Neuronal stem cell (in vitro differentiated cells): ENCODE measurements around the gene EEF1AKMT4.

ENCODE experiments used
- DNase-seq: peaks from one replicate; pipeline ENCODE4 v3.0.0-alpha.2; 2013; ENCODE audit warnings: low spot score
- H2AFZ ChIP-seq: one replicate; pipeline ENCODE4 v1.6.1; 2013; ENCODE audit warnings: mild to moderate bottlenecking, low read length, inconsistent platforms
- H2AK5ac ChIP-seq: 2 replicates; pipeline ENCODE4 v1.6.1; 2013; ENCODE audit warnings: low read depth, mild to moderate bottlenecking, inconsistent platforms, low read length, moderate library complexity, mixed read lengths
- H2BK120ac ChIP-seq: 2 replicates; pipeline ENCODE4 v1.6.1; 2013; ENCODE audit warnings: low read depth, mild to moderate bottlenecking, inconsistent platforms, low read length, moderate library complexity, mixed read lengths
- H2BK12ac ChIP-seq: one replicate; pipeline ENCODE4 v1.6.1; 2013; ENCODE audit warnings: low read length, inconsistent platforms
- H2BK15ac ChIP-seq: 2 replicates; pipeline ENCODE4 v1.6.1; 2013; ENCODE audit warnings: mild to moderate bottlenecking, low read length, inconsistent platforms, mixed read lengths
- H2BK5ac ChIP-seq: one replicate; pipeline ENCODE4 v1.6.1; 2013; ENCODE audit warnings: inconsistent platforms, mild to moderate bottlenecking, low read length, moderate library complexity
- H3K14ac ChIP-seq: one replicate; pipeline ENCODE4 v1.6.1; 2013; ENCODE audit warnings: low read length, inconsistent platforms
- H3K18ac ChIP-seq: 2 replicates; pipeline ENCODE4 v1.6.1; 2013; ENCODE audit warnings: low read length, inconsistent platforms
- H3K23ac ChIP-seq: 2 replicates; pipeline ENCODE4 v1.6.1; 2013; ENCODE audit warnings: low read depth, mild to moderate bottlenecking, mixed read lengths, low read length, inconsistent platforms; ENCODE audit not compliant: poor library complexity
- H3K27ac ChIP-seq: replicated peaks from 3 replicates; pipeline ENCODE4 v1.5.1; 2013; ENCODE audit warnings: low read length, inconsistent platforms
- H3K27me3 ChIP-seq, 3 experiments: 2 replicates each; pipeline ENCODE4 v1.6.1; 2013; ENCODE audit warnings: low read length in 3 of 3, mild to moderate bottlenecking in 2 of 3, inconsistent platforms in 1 of 3, low read depth in 1 of 3, mixed read lengths in 1 of 3, moderate library complexity in 1 of 3; ENCODE audit not compliant: control insufficient read depth in 3 of 3, insufficient read depth in 3 of 3
- H3K36me3 ChIP-seq, 2 donors: replicated peaks in 1 of 2; 2 replicates each; pipeline ENCODE4 v1.6.1; 2013; ENCODE audit warnings: low read length in 2 of 2; ENCODE audit not compliant: control insufficient read depth in 2 of 2, insufficient read depth in 2 of 2
- H3K4ac ChIP-seq: 2 replicates; pipeline ENCODE4 v1.6.1; 2013; ENCODE audit warnings: inconsistent platforms, mild to moderate bottlenecking, low read length, moderate library complexity
- H3K4me1 ChIP-seq, 2 donors: 1 replicate in 1 of 2; 2 replicates in 1 of 2; pipeline ENCODE4 v1.6.1; 2013; ENCODE audit warnings: low read length in 2 of 2, low read depth in 1 of 2; ENCODE audit not compliant: control insufficient read depth in 2 of 2, insufficient read depth in 1 of 2
- H3K4me2 ChIP-seq: one replicate; pipeline ENCODE4 v1.6.1; 2013; ENCODE audit warnings: mild to moderate bottlenecking, low read length, inconsistent platforms; ENCODE audit not compliant: insufficient read depth, poor library complexity, severe bottlenecking
- H3K4me3 ChIP-seq, 2 donors: 2 replicates each; pipeline ENCODE4 v1.5.1; 2013; ENCODE audit warnings: low read length in 2 of 2, mild to moderate bottlenecking in 2 of 2, inconsistent platforms in 1 of 2, moderate library complexity in 1 of 2
- H3K79me1 ChIP-seq: one replicate; pipeline ENCODE4 v1.6.1; 2013; ENCODE audit warnings: low read depth, mild to moderate bottlenecking, inconsistent platforms, low read length, moderate library complexity
- H3K9ac ChIP-seq: one replicate; pipeline ENCODE4 v1.6.1; 2013; ENCODE audit warnings: mild to moderate bottlenecking, low read depth, low read length, inconsistent platforms; ENCODE audit not compliant: poor library complexity
- H3K9me3 ChIP-seq, 2 donors: replicated peaks in 1 of 2; 2 replicates each; pipeline versions ENCODE3 to v1.6.1; 2013; ENCODE audit warnings: low read length in 2 of 2, mild to moderate bottlenecking in 2 of 2, inconsistent platforms in 1 of 2, low read depth in 1 of 2, mixed read lengths in 1 of 2, moderate library complexity in 1 of 2; ENCODE audit not compliant: control insufficient read depth in 2 of 2, insufficient read depth in 1 of 2
- H4K8ac ChIP-seq: one replicate; pipeline ENCODE4 v1.6.1; 2013; ENCODE audit warnings: low read depth, mild to moderate bottlenecking, inconsistent platforms, low read length, moderate library complexity
- H4K91ac ChIP-seq: one replicate; pipeline ENCODE4 v1.6.1; 2013; ENCODE audit warnings: low read length, low read depth, mild to moderate bottlenecking, inconsistent platforms; ENCODE audit not compliant: poor library complexity
- WGBS, 2 donors: extraction: QIAGEN DNeasy Blood & Tissue Kit; methylation state at CpG; one replicate each; pipeline ENCODE4 v1.1.7; 2013; ENCODE audit warnings: missing lambda C conversion rate in 2 of 2, mixed read lengths in 1 of 2; ENCODE audit not compliant: insufficient read length in 2 of 2, insufficient replicate concordance in 1 of 2; ENCODE audit errors: extremely low coverage in 2 of 2; 5-methylcytosine and 5-hydroxymethylcytosine counted together

Gene EEF1AKMT4

DNA sequence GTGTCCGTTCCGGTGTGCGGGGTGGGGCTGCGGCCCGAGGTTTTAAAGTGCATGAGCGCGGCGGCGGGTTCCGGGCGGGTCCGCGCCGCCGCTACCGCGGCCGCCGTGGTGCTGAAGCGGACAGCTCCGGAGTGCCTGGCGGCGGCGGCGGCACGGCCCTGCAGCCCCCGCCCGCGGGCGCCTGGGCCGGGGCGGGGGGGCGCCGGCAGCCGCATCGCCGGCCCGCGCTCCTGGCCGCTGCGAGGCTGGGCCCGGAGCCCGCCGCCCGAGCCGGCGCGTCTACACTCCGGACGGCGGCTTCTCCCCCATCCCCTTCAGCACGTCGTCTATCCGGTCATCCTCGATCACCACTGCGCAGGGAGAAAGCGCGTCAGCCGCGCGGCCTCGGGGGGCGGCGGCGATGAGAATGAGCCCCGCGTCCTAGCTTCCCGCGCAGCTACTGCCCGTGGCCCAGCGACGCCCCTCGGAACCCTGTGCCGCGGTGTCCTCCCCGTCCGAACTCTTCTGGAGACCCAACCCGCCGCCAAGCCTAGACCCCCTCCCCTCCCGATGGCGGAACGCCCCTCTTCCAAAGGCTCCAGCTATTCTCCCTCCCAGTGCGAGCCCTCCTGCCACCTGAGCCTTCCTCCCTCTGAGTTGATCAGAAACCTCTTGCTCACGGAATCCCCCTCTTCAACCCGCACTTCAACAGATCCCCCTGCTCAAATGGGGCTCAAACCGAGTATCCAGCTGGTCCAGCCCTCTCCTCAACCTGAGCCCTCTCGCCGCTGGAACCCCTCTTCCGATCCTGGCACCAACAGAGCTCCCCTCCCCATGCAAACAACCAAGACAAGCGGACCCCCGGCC, 10.6 kb downstream of the EEF1AKMT4 start:
- no CpG with 5 or more reads among the region's 91 CpGs for WGBS, 2 donors
- no peak overlapping the region for H2AK5ac ChIP-seq

DNA sequence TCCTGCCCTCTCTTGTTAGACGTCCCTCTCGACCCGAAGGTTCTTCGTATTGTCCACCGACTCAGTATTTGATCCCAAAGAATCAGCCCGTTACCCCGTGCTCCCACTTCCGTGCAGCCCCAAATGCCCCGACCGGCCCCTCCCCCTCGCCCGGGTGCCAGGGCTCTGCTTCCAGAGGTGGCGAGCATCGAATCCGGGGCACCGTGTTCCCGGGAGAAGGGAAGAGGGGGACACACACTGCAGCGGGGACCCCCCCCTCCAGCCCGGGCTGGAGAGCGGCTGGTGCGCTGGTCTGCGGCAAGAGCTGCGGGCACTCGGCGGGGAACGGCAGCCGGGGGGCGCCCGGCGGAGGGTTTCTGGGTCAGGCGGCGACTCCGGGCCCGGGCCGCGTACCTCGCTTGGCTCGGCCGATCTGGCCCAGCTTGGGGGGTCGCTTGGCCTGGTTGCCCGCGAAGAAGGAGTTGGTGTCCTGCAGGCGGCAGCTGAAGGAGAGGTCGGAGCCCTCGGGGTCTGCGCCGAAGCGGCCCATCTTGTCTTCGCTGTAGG, 11.3 kb downstream of the EEF1AKMT4 start:
- no peak overlapping the region for H2AK5ac ChIP-seq
- peaks cover 4% of the 10 kb centered on the region for H3K79me1 ChIP-seq
- peak overlapping the region; percentile 87 for H2BK5ac ChIP-seq
- no peak overlapping the region for H4K8ac ChIP-seq
- peak overlapping the region; percentile 56 to 82 for H3K4me3 ChIP-seq
- H3K4ac ChIP-seq = no peak overlapping the region
- H2BK120ac ChIP-seq = no peak overlapping the region
- no peak overlapping the region for H3K27ac ChIP-seq
- peaks cover 10 to 12% of the 10 kb centered on the region in 2 donors for H3K4me1 ChIP-seq
- no peak overlapping the region for H3K14ac ChIP-seq
- H3K9ac ChIP-seq = peak overlapping the region; percentile 77
- H3K4me2 ChIP-seq = peak overlapping the region; percentile 93
- no peaks in the 10 kb centered on the region for H3K36me3 ChIP-seq
- H3K27me3 ChIP-seq = peaks cover 21 to 46% (median 42%) of the 10 kb centered on the region in 3 experiments
- H4K91ac ChIP-seq = no peak overlapping the region
- WGBS, 2 donors = no CpG with 5 or more reads among the region's 49 CpGs
- H2AFZ ChIP-seq = peak overlapping the region; percentile 98
- peak overlapping the region; percentile 38 for H3K18ac ChIP-seq
- peak overlapping the region; percentile 65 for H3K23ac ChIP-seq
- H3K9me3 ChIP-seq = no peaks in the 10 kb centered on the region
- H2BK12ac ChIP-seq = no peak overlapping the region
- no peak for DNase-seq
- H2BK15ac ChIP-seq = no peak overlapping the region

More for the DNA sequence above, 10.6 kb downstream of the EEF1AKMT4 start:
- H3K4ac ChIP-seq = no peak overlapping the region
- peaks cover 10 to 12% of the 10 kb centered on the region in 2 donors for H3K4me1 ChIP-seq
- no peak overlapping the region for H4K91ac ChIP-seq
- peaks cover 4% of the 10 kb centered on the region for H3K79me1 ChIP-seq
- H2BK5ac ChIP-seq = peak overlapping the region; percentile 87
- no peak overlapping the region for H2BK12ac ChIP-seq
- no peak overlapping the region for H3K27ac ChIP-seq
- no peak overlapping the region for H2BK15ac ChIP-seq
- H3K36me3 ChIP-seq = no peaks in the 10 kb centered on the region
- peak; percentile 54 for DNase-seq
- H2AFZ ChIP-seq = peak overlapping the region; percentile 98
- peak overlapping the region; percentile 21 for H3K14ac ChIP-seq
- no peaks in the 10 kb centered on the region for H3K9me3 ChIP-seq
- H3K4me3 ChIP-seq = peak overlapping the region; percentile 56 to 82
- H4K8ac ChIP-seq = no peak overlapping the region
- H3K18ac ChIP-seq = peak overlapping the region; percentile 57
- no peak overlapping the region for H3K9ac ChIP-seq
- peak overlapping the region; percentile 93 for H3K4me2 ChIP-seq
- peaks cover 21 to 46% (median 42%) of the 10 kb centered on the region in 3 experiments for H3K27me3 ChIP-seq
- no peak overlapping the region for H2BK120ac ChIP-seq
- peak overlapping the region; percentile 34 for H3K23ac ChIP-seq

DNA sequence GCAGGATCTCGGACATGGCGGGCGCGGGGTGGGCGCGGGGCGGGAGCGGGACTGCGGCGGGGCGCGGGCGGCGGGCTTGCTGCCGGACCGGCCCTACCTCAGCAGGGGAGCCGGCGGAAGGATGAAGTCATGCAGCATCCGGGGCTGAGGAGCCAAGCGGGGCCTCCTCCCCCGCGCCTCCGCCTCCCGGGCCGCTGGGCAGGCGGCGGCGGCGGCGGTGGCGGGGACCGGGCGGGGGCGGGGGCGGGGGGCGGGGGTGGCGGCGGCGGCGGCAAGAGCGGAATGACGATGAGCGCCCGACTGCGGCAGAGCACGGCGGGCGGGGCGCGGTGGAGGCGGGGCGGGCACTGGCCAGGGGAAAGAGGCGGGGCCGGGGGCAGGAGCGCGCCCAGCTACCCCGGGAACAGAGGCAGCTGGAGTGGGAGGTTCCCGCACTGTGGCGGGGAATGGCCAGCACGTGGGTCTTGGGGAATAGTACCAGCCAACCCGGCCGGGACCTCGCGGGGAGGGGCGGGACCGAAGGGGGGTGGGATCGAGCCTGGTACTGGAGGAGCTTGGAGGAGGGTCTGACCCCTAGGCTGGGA, 11.9 kb downstream of the EEF1AKMT4 start, which contains the start of gene CAMK2N2:
TSS of gene CAMK2N2 (minus strand) at position 284 of the 584 bp plus-strand sequence. CDS start at position 16, 268 bp downstream.
- WGBS, 2 donors = no CpG with 5 or more reads among the region's 67 CpGs
- Histone ChIP-seq H3K36me3 (no peaks in the 10 kb centered on the region), H3K4me2 (peak within 1 kb of the TSS; percentile 93), H2BK5ac (peak within 1 kb of the TSS; percentile 87), H2AK5ac (no peak within 1 kb of the TSS), H2BK12ac (peak within 1 kb of the TSS; percentile 58), H3K14ac (no peak within 1 kb of the TSS), H3K27ac (no peak within 1 kb of the TSS), H4K91ac (no peak within 1 kb of the TSS), H2BK15ac (no peak within 1 kb of the TSS), H3K27me3 (peaks cover 21 to 46% (median 42%) of the 10 kb centered on the region in 3 experiments), H3K79me1 (peaks cover 4% of the 10 kb centered on the region), H3K18ac (peak within 1 kb of the TSS; percentile 91), H3K23ac (peak within 1 kb of the TSS; percentile 65), H2BK120ac (no peak within 1 kb of the TSS), H3K4me3 (peak within 1 kb of the TSS; percentile 56 to 82), H3K4me1 (peaks cover 10 to 12% of the 10 kb centered on the region in 2 donors), H4K8ac (no peak within 1 kb of the TSS), H3K9ac (peak within 1 kb of the TSS; percentile 80), H3K9me3 (no peaks in the 10 kb centered on the region), H3K4ac (no peak within 1 kb of the TSS), H2AFZ (peak within 1 kb of the TSS; percentile 98)
- peak; percentile 56 for DNase-seq
